ENCODE data around the gene BAIAP3.
"Not testable (repeated sequence)": the region's sequence is repeated elsewhere in the genome, so short reads cannot be mapped to it uniquely, and the experiment has no call there.

The BAIAP3 gene

GRCh38 chr16:1333149-1333812 is at the start of gene BAIAP3:
TSS of gene BAIAP3 (plus strand) at chr16:1333645. CDS start at chr16:1338550, 4,905 bp downstream.
- intact Hi-C loops (cut with DNase I): no loop called here
- DNase-seq: peak in 7 of 10 donors; percentile 50 to 92 (median 63)

- intact Hi-C loops (cut with DNase I): no loop called here
- no peak for DNase-seq
Observed at GRCh38 chr16:1283996-1284616, 49.3 kb upstream of the BAIAP3 start.

DNA sequence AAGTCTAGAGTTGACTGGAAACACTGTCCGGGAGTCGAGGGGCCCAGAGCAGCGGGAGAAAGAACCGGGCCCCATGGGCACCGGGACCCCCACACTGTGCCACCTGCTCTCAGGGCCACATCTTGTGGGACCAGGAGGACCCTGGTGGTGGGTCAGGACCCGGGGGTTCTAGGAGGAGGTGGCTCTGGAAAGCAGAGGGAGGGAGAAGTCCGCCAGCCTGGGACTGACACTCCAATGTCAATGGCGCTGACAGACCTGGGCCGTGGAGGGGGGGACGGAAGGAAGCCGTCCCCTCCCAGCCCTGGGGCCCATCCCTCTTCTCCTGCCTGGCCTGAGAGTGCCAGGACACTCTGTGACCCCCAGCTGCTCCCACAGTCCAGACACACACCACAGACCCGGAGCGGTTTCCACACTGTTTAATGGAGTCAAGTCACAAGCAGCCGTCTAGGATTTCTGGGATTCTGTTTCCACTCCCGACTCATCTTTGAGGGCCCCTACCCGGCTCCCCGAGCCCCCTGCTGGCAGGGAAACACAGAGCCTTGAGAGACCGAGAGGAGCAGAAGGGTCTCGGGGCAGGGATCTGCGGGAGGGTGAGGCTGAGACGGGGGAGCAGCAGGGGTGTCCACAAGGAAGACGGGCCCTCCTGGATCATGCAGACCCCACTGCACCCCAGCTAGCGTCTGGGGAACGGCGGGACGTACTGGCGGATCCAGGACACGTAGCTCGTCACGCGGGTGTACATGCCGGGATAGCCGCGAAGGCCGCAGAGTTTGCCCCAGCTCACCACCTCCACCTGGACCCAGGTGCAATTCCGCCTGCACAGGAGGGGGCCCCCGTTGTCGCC is 47.6 kb upstream of the BAIAP3 start:
- DNase-seq: peak in 1 of 10 donors; percentile 74
- intact Hi-C loops (cut with DNase I): no loop called here

DNA sequence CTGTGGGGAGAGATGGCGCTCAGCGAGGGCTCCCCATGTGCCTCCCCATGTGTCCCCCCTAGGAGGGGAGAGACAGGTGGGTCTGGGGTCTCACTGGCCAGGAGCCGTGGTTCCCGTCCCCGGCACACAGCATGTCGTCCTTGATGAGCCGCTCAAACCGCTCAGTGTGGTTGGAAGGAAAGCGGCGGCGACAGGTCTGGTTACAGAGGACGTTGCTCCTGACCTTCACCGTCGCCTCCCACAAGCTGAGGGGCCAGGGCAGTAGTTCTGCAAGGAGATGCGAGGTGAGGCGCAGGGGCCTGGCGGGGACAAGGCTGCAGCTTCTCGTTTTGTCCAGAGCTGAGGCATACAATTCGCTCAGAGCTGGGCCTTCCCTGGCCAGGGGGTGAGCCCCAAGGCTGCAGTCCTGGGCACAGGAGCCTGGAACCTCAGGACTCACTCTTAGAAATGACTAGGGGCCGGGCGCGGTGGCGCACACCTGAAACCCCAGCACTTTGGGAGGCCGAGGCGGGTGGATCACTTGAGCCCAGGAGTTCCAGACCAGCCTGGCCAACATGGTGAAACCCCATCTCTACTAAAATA is 46.8 kb upstream of the BAIAP3 start:
- intact Hi-C loops (cut with DNase I): no loop called here
- DNase-seq: no peak

DNA sequence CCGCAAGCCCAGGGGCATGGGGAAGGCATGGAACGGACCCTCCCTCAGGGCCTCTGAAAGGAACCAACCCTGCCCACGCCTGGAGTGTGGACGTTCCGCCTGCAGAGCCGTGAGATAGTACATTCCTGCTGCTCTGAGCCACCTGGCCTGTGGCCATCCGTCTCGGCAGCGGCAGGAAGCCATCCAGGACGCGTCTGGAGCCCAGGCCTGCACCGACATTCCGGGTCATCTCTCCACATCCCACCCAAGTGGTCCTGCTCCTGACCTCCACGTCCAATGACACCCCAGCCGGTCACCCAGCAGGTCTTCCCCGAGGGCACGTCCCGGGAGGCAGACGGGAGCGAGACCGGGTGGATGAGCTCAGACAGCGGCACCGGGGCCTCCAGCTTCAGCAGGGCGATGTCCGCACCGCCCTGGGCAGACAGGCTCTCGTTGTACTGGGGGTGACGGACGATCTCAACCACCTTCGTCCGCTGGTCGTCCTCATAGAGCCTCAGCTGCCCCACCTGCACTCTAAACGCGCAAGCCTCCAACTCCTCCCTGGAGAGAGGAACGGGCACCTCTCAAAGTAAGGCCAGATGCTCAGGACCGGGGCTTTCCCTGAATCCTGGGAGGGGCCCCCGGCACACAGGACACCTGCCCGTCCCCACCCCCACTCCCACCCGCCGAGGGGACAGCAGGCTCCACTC is 45.3 kb upstream of the BAIAP3 start:
- intact Hi-C loops (cut with DNase I): no loop called here
- no peak for DNase-seq

DNA sequence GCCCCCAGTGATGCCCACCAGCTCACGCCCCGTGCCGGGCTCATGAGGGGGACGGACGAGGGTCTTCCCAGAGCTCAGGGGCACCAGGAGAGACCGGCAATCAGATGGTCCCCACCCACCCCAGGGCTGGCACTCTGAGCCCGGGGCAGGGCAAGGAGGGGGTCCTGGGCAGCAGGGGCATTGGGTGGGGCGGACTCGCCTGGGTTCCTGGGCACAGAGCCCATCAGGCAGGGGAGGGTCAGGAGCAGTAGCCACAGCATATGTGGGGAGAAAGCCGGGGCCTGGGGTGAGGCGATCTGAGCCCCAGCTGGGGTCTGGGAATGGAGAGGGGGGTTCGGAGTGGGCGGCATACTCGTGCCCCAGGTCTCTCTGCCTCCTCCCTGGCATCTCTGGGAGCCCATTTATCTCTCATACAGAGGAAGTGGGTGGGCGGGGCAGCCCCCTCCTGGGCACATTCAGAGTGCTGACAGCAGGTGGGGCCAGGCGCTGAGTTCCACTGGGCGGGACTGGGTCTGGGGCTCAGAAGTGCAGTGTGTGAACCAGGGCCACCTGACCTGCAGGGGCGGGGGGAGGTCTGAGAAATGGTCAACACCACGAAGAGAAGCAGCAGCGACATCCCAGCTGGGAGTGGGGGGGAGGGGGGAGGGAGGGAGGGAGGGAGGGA is 44.5 kb upstream of the BAIAP3 start:
- no peak for DNase-seq
- intact Hi-C loops (cut with DNase I): no loop called here

GRCh38 chr16:1289477-1289866 is 44.0 kb upstream of the BAIAP3 start:
- intact Hi-C loops (cut with DNase I): no loop called here
- no peak for DNase-seq

DNA sequence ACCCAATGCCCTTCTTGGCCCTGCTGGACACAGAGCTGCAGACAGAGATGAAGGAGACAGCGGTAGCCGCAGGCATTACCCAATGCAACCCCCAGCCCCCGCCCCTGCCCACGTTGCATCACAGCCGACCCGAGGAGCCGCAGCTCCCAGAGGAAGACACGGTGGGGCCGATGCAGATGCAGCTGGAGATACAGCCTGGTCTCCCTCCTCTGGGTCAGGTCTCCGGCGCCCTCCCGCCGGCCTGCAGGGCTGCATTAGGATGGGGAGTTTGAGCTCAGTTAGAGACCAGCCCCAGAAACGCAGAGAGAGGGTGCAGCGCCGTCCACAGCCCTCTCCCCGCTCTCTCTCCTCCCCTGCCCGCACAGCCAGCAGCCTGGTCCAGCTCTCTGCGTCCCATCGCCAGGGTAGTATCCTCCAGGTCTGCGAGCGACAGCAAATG is 43.4 kb upstream of the BAIAP3 start:
- DNase-seq: no peak
- intact Hi-C loops (cut with DNase I): no loop called here

- no peak for DNase-seq
- intact Hi-C loops (cut with DNase I): no loop called here
Observed at GRCh38 chr16:1290860-1291575, 42.4 kb upstream of the BAIAP3 start.

DNA sequence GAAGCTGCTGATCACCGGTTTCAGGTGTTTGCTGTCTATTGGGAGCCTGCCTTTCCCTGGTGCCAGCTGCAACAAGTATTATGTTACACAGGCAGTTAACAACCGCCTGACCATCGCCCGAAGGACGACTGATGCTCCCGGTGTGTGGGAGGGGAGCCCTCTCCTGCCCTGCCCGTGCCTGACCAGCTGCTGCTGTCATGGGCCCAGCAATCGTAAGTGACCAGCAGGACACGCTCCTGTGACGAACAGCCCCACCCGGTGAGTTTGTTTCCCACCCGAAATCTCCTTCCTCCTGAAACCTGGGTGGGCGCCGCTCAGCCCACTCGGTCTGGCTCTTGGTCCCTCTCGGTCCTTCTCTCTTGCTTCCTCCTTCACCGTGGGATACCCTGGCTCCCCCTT is 41.9 kb upstream of the BAIAP3 start:
- DNase-seq: peak in 1 of 10 donors; percentile 76
- intact Hi-C loops (cut with DNase I): no loop called here

- DNase-seq; intact Hi-C loops (cut with DNase I): not testable (repeated sequence)
Observed at GRCh38 chr16:1292208-1292607, 41.2 kb upstream of the BAIAP3 start.

GRCh38 chr16:1292808-1293207 is 40.6 kb upstream of the BAIAP3 start:
- intact Hi-C loops (cut with DNase I): not testable (repeated sequence)

DNA sequence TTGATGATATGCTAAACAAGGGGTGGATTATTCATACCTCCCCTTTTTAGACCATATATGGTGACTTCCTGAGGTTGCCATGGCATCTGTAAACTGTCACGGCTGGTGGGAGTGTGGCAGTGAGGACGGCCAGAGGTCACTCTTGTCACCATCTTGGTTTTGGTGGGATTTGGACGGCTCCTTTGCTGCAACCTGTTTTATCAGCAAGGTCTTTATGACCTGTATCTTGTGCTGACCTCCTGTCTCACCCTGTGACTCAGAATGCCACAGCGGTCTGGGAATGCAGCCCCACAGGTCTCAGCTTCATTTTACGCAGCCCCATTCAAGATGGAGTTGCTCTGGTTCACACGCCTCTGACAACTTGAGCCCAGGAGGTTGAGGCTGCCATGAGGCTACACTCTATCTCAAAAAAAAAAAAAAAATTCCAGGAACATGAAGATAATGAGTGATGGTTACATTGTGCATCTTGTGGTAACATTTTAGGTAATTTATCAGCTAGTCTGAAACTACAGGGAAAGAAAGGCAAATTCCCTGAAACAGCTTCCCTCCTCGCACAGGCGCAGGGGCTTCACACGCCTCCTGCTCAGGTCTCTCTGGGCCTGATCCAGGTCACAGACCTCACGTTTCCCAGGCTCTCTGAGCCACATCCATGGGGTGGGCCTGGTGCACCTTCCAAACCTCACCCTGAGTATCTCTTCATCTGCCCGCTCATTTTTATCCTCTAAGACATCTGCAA is 39.4 kb upstream of the BAIAP3 start:
- no peak for DNase-seq
- intact Hi-C loops (cut with DNase I): no loop called here

More at GRCh38 chr16:1292808-1293207, 40.6 kb upstream of the BAIAP3 start:
- not testable (repeated sequence) for DNase-seq

- intact Hi-C loops (cut with DNase I): no loop called here
- no peak for DNase-seq
Observed at GRCh38 chr16:1295465-1295864, 38.0 kb upstream of the BAIAP3 start.

- intact Hi-C loops (cut with DNase I); DNase-seq: not testable (repeated sequence)
Observed at GRCh38 chr16:1296688-1297017, 36.8 kb upstream of the BAIAP3 start.

- intact Hi-C loops (cut with DNase I): no loop called here
- no peak for DNase-seq
Observed at GRCh38 chr16:1297018-1297696, 36.3 kb upstream of the BAIAP3 start.

- intact Hi-C loops (cut with DNase I): no loop called here
Observed at GRCh38 chr16:1298406-1298805, 35.0 kb upstream of the BAIAP3 start.

More at GRCh38 chr16:1298406-1298805, 35.0 kb upstream of the BAIAP3 start:
- DNase-seq: no peak
